HG03060 (cell line): ENCODE measurements around the gene ATG2B.

Experiments
- ATAC-seq: cut with Tn5 transposase; IDR thresholded peaks from one replicate; pipeline ENCODE4 v1.9.1; 2021; ENCODE audit warnings: low read depth, moderate number of reproducible peaks; ENCODE audit not compliant: unreplicated experiment

Gene ATG2B

GRCh38 chr14:96232506-96232905 lies 130.6 kb downstream of the ATG2B start:
- no peak for ATAC-seq

- ATAC-seq, result no peak
These were observed 131.5 kb downstream of the ATG2B start for GRCh38 chr14:96231526-96232130.

- ATAC-seq, result no peak
These were observed 132.1 kb downstream of the ATG2B start for GRCh38 chr14:96231056-96231455.

GRCh38 chr14:96229315-96229714 lies 133.8 kb downstream of the ATG2B start:
- no peak for ATAC-seq
